ENCODE results near the gene CFAP45.
"Not testable (repeated sequence)": the region's sequence is repeated elsewhere in the genome, so short reads cannot be mapped to it uniquely, and the experiment has no call there.

Gene CFAP45

GRCh38 chr1:159904036-159904435 is 4.1 kb upstream of the CFAP45 start:
- not testable (repeated sequence) for DNase-seq (ENCODE audit: low read depth in 2 of 2)

- no peak for DNase-seq (ENCODE audit: low read depth in 2 of 2)
Measured at GRCh38 chr1:159902541-159902940, 2.6 kb upstream of the CFAP45 start.

GRCh38 chr1:159900755-159901360 is 893 bp upstream of the CFAP45 start:
- DNase-seq (ENCODE audit: low read depth in 2 of 2), result no peak

GRCh38 chr1:159899634-159900033 is 331 bp downstream of the CFAP45 start:
- not testable (repeated sequence) for DNase-seq (ENCODE audit: low read depth in 2 of 2)

GRCh38 chr1:159898527-159898926 is 1.4 kb downstream of the CFAP45 start:
- no peak for DNase-seq (ENCODE audit: low read depth in 2 of 2)

- DNase-seq (ENCODE audit: low read depth in 2 of 2), result no peak
Measured at GRCh38 chr1:159897962-159898361, 2.0 kb downstream of the CFAP45 start.

GRCh38 chr1:159896546-159896930 is 3.4 kb downstream of the CFAP45 start:
- no peak for DNase-seq (ENCODE audit: low read depth in 2 of 2)

GRCh38 chr1:159895836-159896545 is 4.0 kb downstream of the CFAP45 start:
- DNase-seq (ENCODE audit: low read depth in 2 of 2), result no peak

- no peak for DNase-seq (ENCODE audit: low read depth in 2 of 2)
Measured at GRCh38 chr1:159895286-159895685, 4.7 kb downstream of the CFAP45 start.

- DNase-seq (ENCODE audit: low read depth in 2 of 2), result no peak
Measured at GRCh38 chr1:159892944-159893343, 7.0 kb downstream of the CFAP45 start.

- peak; percentile 60 to 64 for DNase-seq (ENCODE audit: low read depth in 2 of 2)
Measured at GRCh38 chr1:159891275-159892157, 8.4 kb downstream of the CFAP45 start.

- no peak for DNase-seq (ENCODE audit: low read depth in 2 of 2)
Measured at GRCh38 chr1:159890390-159890789, 9.6 kb downstream of the CFAP45 start.

- DNase-seq (ENCODE audit: low read depth in 2 of 2), result no peak
Measured at GRCh38 chr1:159889821-159890252, 10.1 kb downstream of the CFAP45 start.

- no peak for DNase-seq (ENCODE audit: low read depth in 2 of 2)
Measured at GRCh38 chr1:159889202-159889601, 10.8 kb downstream of the CFAP45 start.

GRCh38 chr1:159884296-159884695 is 15.7 kb downstream of the CFAP45 start:
- no peak for DNase-seq (ENCODE audit: low read depth in 2 of 2)

GRCh38 chr1:159883134-159883533 is 16.8 kb downstream of the CFAP45 start:
- DNase-seq (ENCODE audit: low read depth in 2 of 2), result no peak

- DNase-seq (ENCODE audit: low read depth in 2 of 2), result no peak
Measured at GRCh38 chr1:159882527-159882862, 17.5 kb downstream of the CFAP45 start.

- DNase-seq (ENCODE audit: low read depth in 2 of 2), result no peak
Measured at GRCh38 chr1:159881622-159882526, 18.1 kb downstream of the CFAP45 start.

GRCh38 chr1:159880430-159880829 is 19.5 kb downstream of the CFAP45 start:
- no peak for DNase-seq (ENCODE audit: low read depth in 2 of 2)

- DNase-seq (ENCODE audit: low read depth in 2 of 2), result no peak
Measured at GRCh38 chr1:159879977-159880376, 20.0 kb downstream of the CFAP45 start.

- DNase-seq (ENCODE audit: low read depth in 2 of 2), result no peak
Measured at GRCh38 chr1:159879136-159879535, 20.8 kb downstream of the CFAP45 start.

Measured in stimulated activated CD8-positive, alpha-beta memory T cell treated with anti-CD3 and anti-CD28 coated beads, Interleukin-15, amount 100 ng/mL, for 48 hours (primary cell).